SW480 (cell line): ENCODE data around the gene TOMM20L.
"Not testable (repeated sequence)": the region's sequence is repeated elsewhere in the genome, so short reads cannot be mapped to it uniquely, and the experiment has no call there.

Experiments used
- DNase-seq: peaks from one replicate; pipeline ENCODE4 v3.0.0-alpha.2; 2016; ENCODE audit warnings: low spot score

Gene TOMM20L

GRCh38 chr14:58395812-58396788, at the start of gene TOMM20L:
TSS of gene TOMM20L (plus strand) at chr14:58395930. CDS start at chr14:58395958, 28 bp downstream.
- peak; percentile 69 for DNase-seq

- no peak for DNase-seq
Observed at GRCh38 chr14:58353516-58354299, 42.0 kb upstream of the TOMM20L start.

DNA sequence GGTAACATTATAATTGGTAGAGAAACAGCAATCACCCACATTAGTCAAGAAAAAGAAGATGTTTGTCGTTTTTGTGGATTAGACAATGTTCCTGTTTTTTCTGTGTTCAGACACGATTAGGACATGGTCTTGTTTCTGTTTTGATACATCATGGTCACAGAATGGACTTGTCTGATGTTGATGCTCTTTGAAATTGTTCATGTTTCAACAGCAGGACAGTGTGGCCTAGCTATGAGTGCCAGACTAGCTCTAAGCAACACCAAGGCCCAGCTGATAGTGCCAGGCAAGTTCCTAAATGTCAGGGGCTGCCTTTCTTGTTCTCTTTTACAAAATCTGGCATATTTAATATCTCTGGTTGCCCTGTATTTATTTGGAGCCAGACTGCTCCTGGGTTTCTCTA, 40.9 kb upstream of the TOMM20L start:
- no peak for DNase-seq

DNA sequence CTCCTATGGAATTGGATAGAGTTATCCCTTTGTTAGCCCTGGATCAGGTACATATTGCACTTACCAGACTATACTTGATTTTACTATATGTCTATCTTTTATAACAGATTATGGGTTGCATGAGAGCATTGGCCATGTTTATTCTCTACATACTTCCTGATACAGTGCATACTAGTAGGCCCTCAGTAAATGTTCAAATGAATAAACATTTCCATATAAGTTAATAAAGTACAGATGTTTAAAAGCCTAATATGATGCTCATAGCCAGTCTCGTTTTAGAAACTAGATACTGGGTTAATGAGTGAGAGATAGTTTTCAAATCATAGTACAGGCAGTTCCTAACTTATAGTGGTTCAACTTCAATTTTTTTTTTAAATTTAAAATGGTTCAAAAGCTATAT, 39.5 kb upstream of the TOMM20L start:
- no peak for DNase-seq

DNA sequence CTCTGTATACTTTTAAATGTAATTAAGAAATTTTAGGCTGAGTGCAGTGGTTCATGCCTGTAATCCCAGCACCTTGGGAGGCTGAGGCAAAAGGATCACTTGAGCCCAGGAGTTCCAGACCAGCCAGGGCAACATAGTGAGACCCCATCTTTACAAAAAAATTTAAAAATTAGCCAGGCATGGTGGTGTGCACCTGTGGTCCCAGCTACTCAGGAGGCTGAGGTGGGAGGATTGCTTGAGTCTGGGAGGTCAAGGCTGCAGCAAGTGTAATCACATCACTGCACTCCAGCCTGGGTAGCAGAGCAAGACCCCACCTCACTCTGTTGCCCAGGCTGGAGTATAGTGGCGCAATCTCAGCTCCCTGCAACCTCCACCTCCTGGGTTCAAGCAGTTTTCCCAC, 33.5 kb upstream of the TOMM20L start:
- not testable (repeated sequence) for DNase-seq

- peak; percentile 25 for DNase-seq
Observed at GRCh38 chr14:58362798-58363412, 32.8 kb upstream of the TOMM20L start.

- DNase-seq, result no peak
Observed at GRCh38 chr14:58364316-58364715, 31.4 kb upstream of the TOMM20L start.

DNA sequence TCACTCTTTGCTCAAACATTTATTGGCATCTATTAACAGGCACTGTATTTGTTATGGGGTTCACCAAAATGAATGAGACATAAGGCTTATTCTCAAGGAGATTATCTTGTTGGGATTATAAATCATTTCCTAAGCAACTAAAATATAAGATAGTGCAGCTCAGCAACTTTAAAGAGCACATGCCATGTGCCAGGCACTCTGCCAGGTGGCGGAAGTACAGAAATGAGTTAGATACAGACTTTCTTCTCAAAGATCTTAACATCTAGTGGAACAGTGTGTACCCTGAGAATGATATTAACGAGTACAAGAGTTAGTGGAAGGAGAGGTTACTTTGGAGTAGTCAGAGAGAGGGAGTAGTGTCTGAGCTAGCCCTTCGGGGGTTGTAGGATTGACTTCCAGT, 28.4 kb upstream of the TOMM20L start:
- DNase-seq, result no peak

DNA sequence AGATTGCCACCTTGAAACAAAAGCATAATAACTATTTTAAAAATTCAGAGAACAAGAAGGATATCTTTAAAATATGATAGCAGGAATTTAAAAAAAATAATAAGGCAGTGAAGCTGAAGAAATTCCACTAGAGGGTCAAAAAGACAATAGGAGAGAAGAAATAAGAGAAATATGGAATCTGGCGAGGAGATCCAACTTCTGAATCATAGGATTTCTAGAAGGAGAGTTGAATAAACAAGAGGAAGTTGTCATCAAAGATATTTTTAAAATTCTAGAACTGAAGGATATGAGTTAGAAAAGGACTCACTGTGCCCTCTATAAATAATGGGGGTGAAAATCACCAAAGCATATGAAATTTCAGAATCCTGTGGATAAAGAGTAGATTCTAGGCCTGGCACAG, 26.8 kb upstream of the TOMM20L start:
- no peak for DNase-seq

GRCh38 chr14:58376791-58377190, 18.9 kb upstream of the TOMM20L start:
- no peak for DNase-seq

DNA sequence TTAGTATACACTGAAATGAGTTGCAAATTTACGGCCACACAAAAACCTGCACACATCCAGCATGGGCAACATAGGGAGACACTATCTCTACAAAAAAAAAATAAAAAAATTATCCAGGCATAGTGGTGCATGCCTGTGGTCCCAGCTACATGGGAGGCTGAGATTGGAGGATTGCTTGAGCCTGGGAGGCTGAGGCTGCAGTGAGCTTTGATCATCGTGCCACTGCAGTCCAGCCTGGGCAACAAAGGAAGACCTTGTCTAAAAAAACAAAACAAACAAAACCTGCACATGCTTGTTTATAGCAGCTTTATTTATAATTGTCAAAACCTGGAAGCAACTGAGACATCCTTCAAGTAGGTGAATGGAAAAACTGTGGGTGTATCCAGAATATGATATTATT, 4.9 kb upstream of the TOMM20L start:
- DNase-seq, result no peak

- DNase-seq, result no peak
Observed at GRCh38 chr14:58395562-58395811, 243 bp upstream of the TOMM20L start.

GRCh38 chr14:58397156-58397555, 1.4 kb downstream of the TOMM20L start:
- no peak for DNase-seq

DNA sequence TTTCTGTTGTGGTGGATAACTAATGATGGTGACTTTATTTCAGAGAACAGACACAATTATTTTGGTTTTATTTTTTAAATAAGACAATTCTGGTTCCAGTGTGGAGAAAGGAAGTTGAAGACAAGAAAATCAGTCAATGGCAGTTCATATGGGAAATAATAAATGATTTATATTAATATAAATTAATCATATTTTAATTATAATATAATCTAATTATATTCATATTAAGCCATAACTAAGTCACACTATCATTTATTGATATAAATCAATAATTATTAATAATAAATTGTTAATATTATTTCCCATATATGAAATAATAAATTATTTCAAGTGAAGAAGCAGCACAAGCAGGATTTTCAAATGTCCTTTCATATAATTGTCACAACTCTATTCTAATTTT, 2.8 kb downstream of the TOMM20L start:
- no peak for DNase-seq

- DNase-seq, result no peak
Observed at GRCh38 chr14:58398895-58399294, 3.2 kb downstream of the TOMM20L start.

- DNase-seq, result peak; percentile 8
Observed at GRCh38 chr14:58401587-58401986, 5.9 kb downstream of the TOMM20L start.

- DNase-seq, result no peak
Observed at GRCh38 chr14:58408681-58409215, 13.0 kb downstream of the TOMM20L start.

DNA sequence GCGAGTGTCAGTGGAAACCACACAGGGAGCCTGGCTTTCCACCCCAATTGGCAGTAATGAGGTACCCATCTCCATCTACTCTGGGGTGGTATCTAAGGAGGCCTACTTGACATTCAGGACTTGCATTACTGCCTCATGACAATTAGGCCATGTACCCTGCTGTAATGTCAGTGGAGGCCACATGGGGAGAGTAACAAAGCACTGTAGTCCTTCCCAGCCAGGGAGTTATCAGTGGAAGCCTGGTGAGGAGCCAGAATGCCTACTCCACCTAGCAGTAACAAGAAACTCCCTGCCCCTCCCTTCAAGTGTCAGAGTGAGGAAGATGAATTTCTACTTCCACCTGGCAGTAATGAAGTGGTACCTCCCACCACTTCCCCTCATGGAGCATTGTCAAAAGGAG, 19.1 kb downstream of the TOMM20L start:
- no peak for DNase-seq

- no peak for DNase-seq
Observed at GRCh38 chr14:58415636-58416547, 20.2 kb downstream of the TOMM20L start.

DNA sequence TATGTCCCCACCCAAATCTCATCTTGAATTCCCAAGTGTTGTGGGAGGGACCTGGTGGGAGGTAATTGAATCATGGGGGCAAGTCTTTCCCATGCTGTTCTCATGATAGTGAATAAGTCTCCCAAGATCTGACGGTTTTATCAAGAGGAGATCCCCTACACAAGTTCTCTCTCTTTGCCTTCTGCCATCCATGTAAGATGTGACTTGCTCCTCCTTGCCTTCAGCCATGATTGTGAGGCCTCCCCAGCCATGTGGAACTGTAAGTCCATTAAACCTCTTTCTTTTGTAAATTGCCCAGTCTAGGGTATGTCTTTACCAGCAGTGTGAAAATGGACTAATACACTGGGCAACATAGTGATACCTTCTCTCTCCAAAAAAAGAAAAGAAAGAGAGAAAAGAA, 21.2 kb downstream of the TOMM20L start:
- DNase-seq, result not testable (repeated sequence)

- peak; percentile 73 for DNase-seq
Observed at GRCh38 chr14:58426670-58427280, 31.0 kb downstream of the TOMM20L start.
